ENCODE measurements around the gene UBAC1.

DNA sequence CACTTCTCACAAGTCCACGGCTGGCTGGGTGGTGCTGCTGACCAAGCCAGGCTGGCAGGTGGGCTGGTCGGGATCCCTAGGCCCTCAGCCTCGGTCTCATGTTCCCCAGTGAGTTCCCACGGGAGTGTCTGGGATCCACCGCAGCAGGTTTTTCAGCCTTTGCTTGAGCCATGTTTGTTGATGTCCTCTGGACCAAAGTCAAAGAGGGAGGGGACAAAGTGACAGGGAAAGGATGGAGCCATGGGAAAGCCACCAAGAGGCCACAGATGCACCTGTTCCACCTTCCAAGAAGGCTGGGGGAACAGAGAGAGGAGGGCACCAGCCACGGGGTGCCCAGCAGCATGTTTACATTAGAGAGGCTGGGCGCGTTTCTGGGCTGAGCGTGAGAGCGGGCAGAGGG lies 2.8 kb upstream of the UBAC1 start:
- TF ChIP-seq TEAD4 (IDR thresholded peaks at IDR 0.05), result no peak
- no peak for TF ChIP-seq RAD21 (IDR thresholded peaks at IDR 0.05; ENCODE audit: low read depth)
- no peak for TF ChIP-seq FOXM1 (IDR thresholded peaks at IDR 0.05; ENCODE audit: borderline replicate concordance, low read depth)
- no peak for TF ChIP-seq TAF1 (IDR thresholded peaks at IDR 0.05; ENCODE audit: low read depth)
- TF ChIP-seq, protein P1, sequence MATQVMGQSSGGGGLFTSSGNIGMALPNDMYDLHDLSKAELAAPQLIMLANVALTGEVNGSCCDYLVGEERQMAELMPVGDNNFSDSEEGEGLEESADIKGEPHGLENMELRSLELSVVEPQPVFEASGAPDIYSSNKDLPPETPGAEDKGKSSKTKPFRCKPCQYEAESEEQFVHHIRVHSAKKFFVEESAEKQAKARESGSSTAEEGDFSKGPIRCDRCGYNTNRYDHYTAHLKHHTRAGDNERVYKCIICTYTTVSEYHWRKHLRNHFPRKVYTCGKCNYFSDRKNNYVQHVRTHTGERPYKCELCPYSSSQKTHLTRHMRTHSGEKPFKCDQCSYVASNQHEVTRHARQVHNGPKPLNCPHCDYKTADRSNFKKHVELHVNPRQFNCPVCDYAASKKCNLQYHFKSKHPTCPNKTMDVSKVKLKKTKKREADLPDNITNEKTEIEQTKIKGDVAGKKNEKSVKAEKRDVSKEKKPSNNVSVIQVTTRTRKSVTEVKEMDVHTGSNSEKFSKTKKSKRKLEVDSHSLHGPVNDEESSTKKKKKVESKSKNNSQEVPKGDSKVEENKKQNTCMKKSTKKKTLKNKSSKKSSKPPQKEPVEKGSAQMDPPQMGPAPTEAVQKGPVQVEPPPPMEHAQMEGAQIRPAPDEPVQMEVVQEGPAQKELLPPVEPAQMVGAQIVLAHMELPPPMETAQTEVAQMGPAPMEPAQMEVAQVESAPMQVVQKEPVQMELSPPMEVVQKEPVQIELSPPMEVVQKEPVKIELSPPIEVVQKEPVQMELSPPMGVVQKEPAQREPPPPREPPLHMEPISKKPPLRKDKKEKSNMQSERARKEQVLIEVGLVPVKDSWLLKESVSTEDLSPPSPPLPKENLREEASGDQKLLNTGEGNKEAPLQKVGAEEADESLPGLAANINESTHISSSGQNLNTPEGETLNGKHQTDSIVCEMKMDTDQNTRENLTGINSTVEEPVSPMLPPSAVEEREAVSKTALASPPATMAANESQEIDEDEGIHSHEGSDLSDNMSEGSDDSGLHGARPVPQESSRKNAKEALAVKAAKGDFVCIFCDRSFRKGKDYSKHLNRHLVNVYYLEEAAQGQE (IDR thresholded peaks at IDR 0.05; ENCODE audit: low read depth), result no peak
- no peak for TF ChIP-seq MAX (IDR thresholded peaks at IDR 0.05)
- no peak for TF ChIP-seq USF1 (IDR thresholded peaks at IDR 0.05)
- no peak for TF ChIP-seq CEBPB (IDR thresholded peaks at IDR 0.05)
- no peak for TF ChIP-seq ZBTB7A (IDR thresholded peaks at IDR 0.05; ENCODE audit: low read depth)
- TF ChIP-seq CREB1 (IDR thresholded peaks at IDR 0.05; ENCODE audit: low read depth), result no peak
- no peak for TF ChIP-seq YY1 (IDR thresholded peaks at IDR 0.05; ENCODE audit: low read depth)

Data from Ishikawa (cell line).